ENCODE measurements around the gene OSBPL8. TPM values are rescaled to one million over a fixed set of nuclear protein-coding genes. Genes with fewer than 3 reads are reported as not detected.
A peak's percentile ranks its signal among the peaks of the same experiment; 100 is the strongest.
"Not testable (repeated sequence)": the region's sequence is repeated elsewhere in the genome, so short reads cannot be mapped to it uniquely, and the experiment has no call there.

OSBPL8 gene
- total RNA-seq, 1 donor from 2014 or later: 77.5 TPM

DNA sequence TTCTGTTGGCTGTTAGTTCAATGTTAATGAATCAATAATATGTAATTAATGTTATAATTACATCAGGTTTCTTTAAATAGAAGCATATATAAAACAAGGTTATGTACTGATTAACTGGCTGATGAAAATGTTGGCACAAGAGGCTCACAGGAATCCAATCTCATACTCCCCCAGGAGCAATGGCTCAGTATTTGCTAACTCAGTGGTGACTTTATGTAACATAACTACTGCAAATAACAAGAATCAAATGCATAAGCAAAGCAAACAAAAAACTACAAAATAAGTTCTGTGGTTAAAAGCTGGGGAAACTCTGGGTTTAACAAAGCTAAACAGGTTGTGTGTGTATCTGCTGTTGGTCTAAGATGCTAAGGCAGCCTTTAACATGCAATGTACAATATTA lies 183.6 kb downstream of the OSBPL8 start:
- no peaks in the 10 kb centered on the region for H3K36me3 ChIP-seq (ENCODE audit: control insufficient read depth, insufficient read depth, low read length)
- no peak for DNase-seq (ENCODE audit: low read depth)
- no peaks in the 10 kb centered on the region for H3K27me3 ChIP-seq (ENCODE audit: control insufficient read depth, insufficient read depth, low read length)
- TF ChIP-seq, protein P1, sequence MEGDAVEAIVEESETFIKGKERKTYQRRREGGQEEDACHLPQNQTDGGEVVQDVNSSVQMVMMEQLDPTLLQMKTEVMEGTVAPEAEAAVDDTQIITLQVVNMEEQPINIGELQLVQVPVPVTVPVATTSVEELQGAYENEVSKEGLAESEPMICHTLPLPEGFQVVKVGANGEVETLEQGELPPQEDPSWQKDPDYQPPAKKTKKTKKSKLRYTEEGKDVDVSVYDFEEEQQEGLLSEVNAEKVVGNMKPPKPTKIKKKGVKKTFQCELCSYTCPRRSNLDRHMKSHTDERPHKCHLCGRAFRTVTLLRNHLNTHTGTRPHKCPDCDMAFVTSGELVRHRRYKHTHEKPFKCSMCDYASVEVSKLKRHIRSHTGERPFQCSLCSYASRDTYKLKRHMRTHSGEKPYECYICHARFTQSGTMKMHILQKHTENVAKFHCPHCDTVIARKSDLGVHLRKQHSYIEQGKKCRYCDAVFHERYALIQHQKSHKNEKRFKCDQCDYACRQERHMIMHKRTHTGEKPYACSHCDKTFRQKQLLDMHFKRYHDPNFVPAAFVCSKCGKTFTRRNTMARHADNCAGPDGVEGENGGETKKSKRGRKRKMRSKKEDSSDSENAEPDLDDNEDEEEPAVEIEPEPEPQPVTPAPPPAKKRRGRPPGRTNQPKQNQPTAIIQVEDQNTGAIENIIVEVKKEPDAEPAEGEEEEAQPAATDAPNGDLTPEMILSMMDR (IDR thresholded peaks at IDR 0.05; ENCODE audit: insufficient read depth, low read length, poor library complexity, severe bottlenecking): no peak
- H3K4me3 ChIP-seq (ENCODE audit: low read depth, low read length): no peak overlapping the region

DNA sequence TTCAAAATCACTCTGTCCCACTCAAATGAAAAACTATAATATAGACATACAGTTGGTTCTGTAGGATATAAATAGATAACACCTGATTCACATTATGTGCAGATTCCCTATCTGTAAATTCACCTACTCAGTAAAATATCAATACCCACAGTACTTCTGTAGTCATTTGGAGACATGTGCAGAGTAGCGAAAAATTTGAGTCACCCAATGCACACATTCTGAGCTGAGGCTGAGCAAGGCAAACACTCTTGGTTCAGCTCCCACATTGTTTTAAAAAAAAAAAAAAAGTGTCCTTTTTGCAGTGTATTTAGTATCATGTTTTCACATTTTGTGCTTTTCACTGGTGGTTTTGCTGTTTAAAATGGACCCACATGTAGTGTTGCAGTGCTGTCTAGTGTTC lies 184.1 kb downstream of the OSBPL8 start:
- TF ChIP-seq, protein P1 (IDR thresholded peaks at IDR 0.05; ENCODE audit: insufficient read depth, low read length, poor library complexity, severe bottlenecking): no peak
- DNase-seq (ENCODE audit: low read depth): peak; percentile 7
- Histone ChIP-seq H3K36me3 (ENCODE audit: control insufficient read depth, insufficient read depth, low read length) (no peaks in the 10 kb centered on the region), H3K27me3 (ENCODE audit: control insufficient read depth, insufficient read depth, low read length) (no peaks in the 10 kb centered on the region), H3K4me3 (ENCODE audit: low read depth, low read length) (no peak overlapping the region)

GRCh38 chr12:76374386-76375020 lies 185.1 kb downstream of the OSBPL8 start:
- peak; percentile 60 for DNase-seq (ENCODE audit: low read depth)
- Histone ChIP-seq H3K27me3 (ENCODE audit: control insufficient read depth, insufficient read depth, low read length) (no peaks in the 10 kb centered on the region), H3K4me3 (ENCODE audit: low read depth, low read length) (no peak overlapping the region), H3K36me3 (ENCODE audit: control insufficient read depth, insufficient read depth, low read length) (no peaks in the 10 kb centered on the region)
- TF ChIP-seq, protein P1 (IDR thresholded peaks at IDR 0.05; ENCODE audit: insufficient read depth, low read length, poor library complexity, severe bottlenecking): no peak

GRCh38 chr12:76368230-76368629 lies 191.3 kb downstream of the OSBPL8 start:
- DNase-seq (ENCODE audit: low read depth): no peak
- TF ChIP-seq, protein P1 (IDR thresholded peaks at IDR 0.05; ENCODE audit: insufficient read depth, low read length, poor library complexity, severe bottlenecking): no peak
- no peaks in the 10 kb centered on the region for H3K27me3 ChIP-seq (ENCODE audit: control insufficient read depth, insufficient read depth, low read length)
- H3K4me3 ChIP-seq (ENCODE audit: low read depth, low read length): no peak overlapping the region
- H3K36me3 ChIP-seq (ENCODE audit: control insufficient read depth, insufficient read depth, low read length): peaks cover 1% of the 10 kb centered on the region

GRCh38 chr12:76366163-76366562 lies 193.4 kb downstream of the OSBPL8 start:
- TF ChIP-seq, protein P1 (IDR thresholded peaks at IDR 0.05; ENCODE audit: insufficient read depth, low read length, poor library complexity, severe bottlenecking): no peak
- no peak for DNase-seq (ENCODE audit: low read depth)
- peaks cover 1% of the 10 kb centered on the region for H3K36me3 ChIP-seq (ENCODE audit: control insufficient read depth, insufficient read depth, low read length)
- no peaks in the 10 kb centered on the region for H3K27me3 ChIP-seq (ENCODE audit: control insufficient read depth, insufficient read depth, low read length)
- no peak overlapping the region for H3K4me3 ChIP-seq (ENCODE audit: low read depth, low read length)

- H3K36me3 ChIP-seq (ENCODE audit: control insufficient read depth, insufficient read depth, low read length); H3K27me3 ChIP-seq (ENCODE audit: control insufficient read depth, insufficient read depth, low read length); DNase-seq (ENCODE audit: low read depth); H3K4me3 ChIP-seq (ENCODE audit: low read depth, low read length): not testable (repeated sequence)
These were observed 195.4 kb downstream of the OSBPL8 start for GRCh38 chr12:76364131-76364530.

Measured in kidney epithelial cell (primary cell).